Panc1 (cell line): Measurements from ENCODE around the gene NDUFS8. TPM values are rescaled to one million over a fixed set of nuclear protein-coding genes. Genes with fewer than 3 reads are reported as not detected.

Experiments used
- ATAC-seq: fragments of 200-7000 bp; cut with Tn5 transposase; 2 replicates; pipeline ENCODE4 v1.9.1; 2020; ENCODE audit warnings: mild to moderate bottlenecking, moderate library complexity
- BruUV-seq: library from RNA; stranded (reverse); fragments of 400-500 nt; replicated peaks from 2 replicates; lab custom pipeline; 2021; lab: Mats Ljungman, UMichigan
- CTCF ChIA-PET: fragments of 300-600 bp; sonication (Branson Sonifier 250); formaldehyde crosslinking; loops from one replicate; lab custom pipeline; 2022; ENCODE audit warnings: antibody characterized with exemption; lab: Charles Lee
- POLR2A ChIA-PET: fragments of 300-600 bp; sonication (Branson Sonifier 250); formaldehyde crosslinking; loops from one replicate; lab custom pipeline; 2022; ENCODE audit warnings: antibody characterized with exemption; lab: Charles Lee
- DNase-seq: peaks from one replicate; pipeline ENCODE4 v3.0.0-alpha.2; 2010; ENCODE audit warnings: low read depth, low spot score
- H3K27ac ChIP-seq: 2 replicates; pipeline ENCODE4 v1.5.1; 2011; ENCODE audit warnings: mild to moderate bottlenecking, low read length, inconsistent platforms
- H3K27me3 ChIP-seq: fragments of 200-500 bp; sonication (Bioruptor generic); 2 replicates; pipeline ENCODE4 v1.6.0; 2014; ENCODE audit warnings: low read length, inconsistent platforms; ENCODE audit not compliant: control insufficient read depth, insufficient read depth
- H3K36me3 ChIP-seq: fragments of 200-500 bp; sonication (Bioruptor generic); 2 replicates; pipeline ENCODE4 v1.5.1; 2014; ENCODE audit warnings: inconsistent platforms, mild to moderate bottlenecking, low read length, moderate library complexity; ENCODE audit not compliant: control insufficient read depth, insufficient read depth
- H3K4me1 ChIP-seq: 2 replicates; pipeline ENCODE4 v1.5.1; 2011; ENCODE audit warnings: inconsistent platforms, mild to moderate bottlenecking, low read length, moderate library complexity; ENCODE audit not compliant: control insufficient read depth, insufficient read depth
- H3K4me3 ChIP-seq, 2 experiments: 2 replicates each; pipeline ENCODE4 v1.5.1; 2011 to 2012; ENCODE audit warnings: low read depth in 2 of 2, low read length in 2 of 2, mild to moderate bottlenecking in 2 of 2, inconsistent platforms in 1 of 2, moderate library complexity in 1 of 2
- H3K9me3 ChIP-seq: fragments of 200-500 bp; sonication (Bioruptor generic); 2 replicates; pipeline ENCODE4 v1.5.1; 2014; ENCODE audit warnings: low read depth, mild to moderate bottlenecking, inconsistent platforms, low read length, moderate library complexity; ENCODE audit not compliant: control insufficient read depth, insufficient read depth
- CTCF ChIP-seq: fragments of 450-650 bp; IDR thresholded peaks from 2 replicates; pipeline ENCODE4 v1.5.1; 2017; ENCODE audit warnings: mild to moderate bottlenecking
- POLR2AphosphoS5 ChIP-seq: IDR thresholded peaks from 2 replicates; pipeline ENCODE4 v1.6.1; 2012; ENCODE audit warnings: mild to moderate bottlenecking, low read depth, low read length, moderate library complexity
- REST ChIP-seq, 2 experiments: IDR thresholded peaks; 2 replicates each; pipeline ENCODE4 v1.6.1; 2011 to 2012; ENCODE audit warnings: low read depth in 2 of 2, control low read depth in 1 of 2, low read length in 1 of 2, mild to moderate bottlenecking in 1 of 2, moderate library complexity in 1 of 2; ENCODE audit not compliant: insufficient read depth in 1 of 2
- SIN3A ChIP-seq: IDR thresholded peaks from 2 replicates; pipeline ENCODE4 v1.6.1; 2012; ENCODE audit warnings: low read depth, mild to moderate bottlenecking, low read length, moderate library complexity, borderline replicate concordance; ENCODE audit not compliant: insufficient read depth
- TCF7L2 ChIP-seq: IDR thresholded peaks from 2 replicates; pipeline ENCODE4 v1.6.1; 2011; ENCODE audit warnings: mild to moderate bottlenecking, low read depth, low read length, inconsistent platforms
- in situ Hi-C: cut with HindIII; loops from 2 replicates; pipeline ENCODE4 v1.10.0; 2016; ENCODE audit warnings: low sequenced_read_pairs, low pct_unique_long_range_greater_than_20kb
- intact Hi-C: fragments of 100-400 bp; cut with micrococcal nuclease; formaldehyde crosslinking; loops from one replicate; pipeline ENCODE4 v1.10.0; 2022; ENCODE audit not compliant: unreplicated experiment
- total RNA-seq: library from RNA; stranded (reverse); gene quantifications from one replicate; pipeline ENCODE4 v1.2.1, GENCODE V29; 2021; ENCODE audit not compliant: unreplicated experiment

The NDUFS8 gene
- total RNA-seq, 1 experiment from 2014 or later = 289 TPM

GRCh38 chr11:68011051-68011943, 19.2 kb upstream of the NDUFS8 start:
- Histone ChIP-seq H3K36me3 (no peaks in the 10 kb centered on the region), H3K27ac (peak overlapping the region; percentile 92), H3K4me1 (peaks cover 70% of the 10 kb centered on the region), H3K4me3 (peak overlapping the region; percentile 37 to 47), H3K27me3 (no peaks in the 10 kb centered on the region), H3K9me3 (no peaks in the 10 kb centered on the region)
- DNase-seq (no peak), ATAC-seq (no peak)
- POLR2A ChIA-PET = no interaction called here
- CTCF ChIA-PET = interaction anchor here (1.2 kb wide), 1 partner anchor 56 kb away, joined by 4 read pairs; no protein-coding TSS in a partner anchor
- in situ Hi-C loops (no loop called here), intact Hi-C loops (no loop called here)
- TF ChIP-seq REST (IDR thresholded peaks at IDR 0.05; ENCODE audit: insufficient read depth in 1 of 2, low read depth in 2 of 2, low read length in 1 of 2) (no peak), TCF7L2 (no peak), SIN3A (no peak), POLR2AphosphoS5 (no peak), CTCF (no peak)
- TSS peak; percentile 59 for BruUV-seq

GRCh38 chr11:68012044-68012842, 18.2 kb upstream of the NDUFS8 start:
- Histone ChIP-seq H3K9me3 (no peaks in the 10 kb centered on the region), H3K4me1 (peaks cover 77% of the 10 kb centered on the region), H3K4me3 (no peak overlapping the region), H3K36me3 (no peaks in the 10 kb centered on the region), H3K27me3 (no peaks in the 10 kb centered on the region), H3K27ac (peak overlapping the region; percentile 92)
- DNase-seq = no peak
- POLR2A ChIA-PET = interaction anchor here (0.6 kb wide), 1 partner anchor 358 kb away, joined by 3 read pairs; no protein-coding TSS in a partner anchor
- intact Hi-C loops (no loop called here), in situ Hi-C loops (no loop called here)
- CTCF ChIA-PET = no interaction called here
- BruUV-seq = no TSS peak
- ATAC-seq = no peak
- TF ChIP-seq POLR2AphosphoS5 = no peak
- no peak for TF ChIP-seq SIN3A
- no peak for TF ChIP-seq CTCF
- TF ChIP-seq REST (IDR thresholded peaks at IDR 0.05; ENCODE audit: insufficient read depth in 1 of 2, low read depth in 2 of 2, low read length in 1 of 2) = no peak
- TF ChIP-seq TCF7L2 = no peak
